OCI-LY1 (cell line): ENCODE data around the gene OR13A1.
"Not testable (repeated sequence)": the region's sequence is repeated elsewhere in the genome, so short reads cannot be mapped to it uniquely, and the experiment has no call there.

Experiments
- CTCF ChIP-seq: fragments of 200-600 bp; sonication (generic), shearing (Covaris generic); IDR thresholded peaks from 2 replicates; pipeline ENCODE4 v1.5.1; 2017; ENCODE audit warnings: mild to moderate bottlenecking, antibody characterized with exemption, low read length, moderate library complexity, mixed read lengths
- EZH2 ChIP-seq: fragments of 200-600 bp; sonication (generic), shearing (Covaris generic); IDR thresholded peaks from 2 replicates; pipeline ENCODE4 v1.8.0; 2017; ENCODE audit warnings: borderline replicate concordance, mixed run types, mild to moderate bottlenecking, antibody characterized with exemption, low read length, moderate library complexity, mixed read lengths

GRCh38 chr10:45326864-45327263 is 11.5 kb upstream of the OR13A1 start:
- TF ChIP-seq CTCF, EZH2: not testable (repeated sequence)
